SH-SY5Y (cell line): ENCODE measurements around the gene HMSD.

Source experiments
- GATA2 ChIP-seq: IDR thresholded peaks from 2 replicates; pipeline ENCODE4 v1.6.1; 2011; ENCODE audit warnings: mild to moderate bottlenecking, low read depth, low read length
- GATA3 ChIP-seq: IDR thresholded peaks from 2 replicates; pipeline ENCODE4 v1.6.1; 2011; ENCODE audit warnings: low read depth, mild to moderate bottlenecking, low read length, moderate library complexity

GRCh38 chr18:63909870-63910269 is 39.2 kb upstream of the HMSD start:
- TF ChIP-seq GATA2, result no peak
- TF ChIP-seq GATA3, result no peak
